SU-DHL-6 (cell line): Measurements from ENCODE around the gene SLC39A11.

Source experiments
- EZH2phosphoT487 ChIP-seq: fragments of 200-600 bp; sonication (generic), shearing (Covaris generic); conservative IDR thresholded peaks from 2 replicates; pipeline ENCODE4 v1.6.1; 2018; ENCODE audit warnings: mild to moderate bottlenecking, antibody characterized with exemption, low read length, moderate library complexity, mixed read lengths
- TF ChIP-seq, protein P1 (sequence below): fragments of 200-600 bp; sonication (generic); IDR thresholded peaks from one replicate; pipeline ENCODE4 v1.5.1; 2017; ENCODE audit warnings: antibody characterized with exemption, mild to moderate bottlenecking, low read length, moderate library complexity; ENCODE audit not compliant: insufficient read depth, poor library complexity, severe bottlenecking

DNA sequence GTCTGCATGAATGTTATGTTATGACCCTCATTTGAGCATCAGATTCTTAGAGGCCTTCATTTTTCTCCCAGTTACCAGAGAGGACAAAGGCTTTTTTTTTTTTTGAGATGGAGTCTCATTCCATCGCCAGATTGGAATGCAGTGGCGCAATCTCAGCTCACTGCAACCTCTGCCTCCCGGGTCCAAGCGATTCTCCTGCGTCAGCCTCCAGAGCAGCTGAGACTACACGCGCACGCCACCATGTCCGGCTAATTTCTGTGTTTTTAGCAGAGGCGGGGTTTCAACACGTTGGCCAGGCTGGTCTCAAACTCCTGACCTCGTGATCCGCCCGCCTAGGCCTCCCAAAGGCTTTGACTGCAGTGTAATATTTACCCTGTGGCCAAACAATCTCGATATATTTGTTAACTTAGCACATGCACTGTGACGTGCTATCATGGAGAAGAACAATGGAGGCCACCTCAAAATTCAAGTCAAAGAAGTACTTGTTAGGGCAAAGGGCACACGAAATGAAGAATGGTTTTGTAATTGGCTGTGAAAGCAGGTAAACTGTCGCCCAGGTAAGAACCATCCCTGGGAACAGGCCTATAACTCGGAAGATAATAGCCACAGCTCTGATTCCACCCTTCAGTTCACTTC, 303.4 kb downstream of the SLC39A11 start:
- TF ChIP-seq, protein P1, sequence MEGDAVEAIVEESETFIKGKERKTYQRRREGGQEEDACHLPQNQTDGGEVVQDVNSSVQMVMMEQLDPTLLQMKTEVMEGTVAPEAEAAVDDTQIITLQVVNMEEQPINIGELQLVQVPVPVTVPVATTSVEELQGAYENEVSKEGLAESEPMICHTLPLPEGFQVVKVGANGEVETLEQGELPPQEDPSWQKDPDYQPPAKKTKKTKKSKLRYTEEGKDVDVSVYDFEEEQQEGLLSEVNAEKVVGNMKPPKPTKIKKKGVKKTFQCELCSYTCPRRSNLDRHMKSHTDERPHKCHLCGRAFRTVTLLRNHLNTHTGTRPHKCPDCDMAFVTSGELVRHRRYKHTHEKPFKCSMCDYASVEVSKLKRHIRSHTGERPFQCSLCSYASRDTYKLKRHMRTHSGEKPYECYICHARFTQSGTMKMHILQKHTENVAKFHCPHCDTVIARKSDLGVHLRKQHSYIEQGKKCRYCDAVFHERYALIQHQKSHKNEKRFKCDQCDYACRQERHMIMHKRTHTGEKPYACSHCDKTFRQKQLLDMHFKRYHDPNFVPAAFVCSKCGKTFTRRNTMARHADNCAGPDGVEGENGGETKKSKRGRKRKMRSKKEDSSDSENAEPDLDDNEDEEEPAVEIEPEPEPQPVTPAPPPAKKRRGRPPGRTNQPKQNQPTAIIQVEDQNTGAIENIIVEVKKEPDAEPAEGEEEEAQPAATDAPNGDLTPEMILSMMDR, result no peak
- TF ChIP-seq EZH2phosphoT487, result no peak
